Mucosa of stomach (tissue), 1 donor: ENCODE results near the gene BIN2.
"Not testable (repeated sequence)": the region's sequence is repeated elsewhere in the genome, so short reads cannot be mapped to it uniquely, and the experiment has no call there.

Source experiments
- H3K27me3 ChIP-seq: one replicate; pipeline ENCODE4 v1.7.0; 2013; ENCODE audit warnings: mild to moderate bottlenecking, low read length; ENCODE audit not compliant: control insufficient read depth, insufficient read depth
- H3K36me3 ChIP-seq: one replicate; pipeline ENCODE4 v1.7.0; 2013; ENCODE audit warnings: low read length; ENCODE audit not compliant: control insufficient read depth, insufficient read depth
- H3K4me1 ChIP-seq: one replicate; pipeline ENCODE4 v1.7.0; 2013; ENCODE audit warnings: mild to moderate bottlenecking, low read length; ENCODE audit not compliant: control insufficient read depth, insufficient read depth
- H3K4me3 ChIP-seq: one replicate; pipeline ENCODE4 v1.7.0; 2013; ENCODE audit warnings: low read length
- H3K9ac ChIP-seq: one replicate; pipeline ENCODE4 v1.7.0; 2013; ENCODE audit warnings: mild to moderate bottlenecking, low read length, moderate library complexity
- H3K9me3 ChIP-seq: one replicate; pipeline ENCODE4 v1.7.0; 2013; ENCODE audit warnings: mild to moderate bottlenecking, low read length, moderate library complexity; ENCODE audit not compliant: control insufficient read depth
- donor health status: Pancreatic carcinoma.

BIN2 gene

GRCh38 chr12:51264297-51264696, 59.7 kb downstream of the BIN2 start:
- no peak overlapping the region for H3K9ac ChIP-seq
- H3K4me1 ChIP-seq: peaks cover 6% of the 10 kb centered on the region
- H3K4me3 ChIP-seq: no peak overlapping the region
- H3K36me3 ChIP-seq: no peaks in the 10 kb centered on the region
- H3K27me3 ChIP-seq: no peaks in the 10 kb centered on the region
- no peaks in the 10 kb centered on the region for H3K9me3 ChIP-seq

DNA sequence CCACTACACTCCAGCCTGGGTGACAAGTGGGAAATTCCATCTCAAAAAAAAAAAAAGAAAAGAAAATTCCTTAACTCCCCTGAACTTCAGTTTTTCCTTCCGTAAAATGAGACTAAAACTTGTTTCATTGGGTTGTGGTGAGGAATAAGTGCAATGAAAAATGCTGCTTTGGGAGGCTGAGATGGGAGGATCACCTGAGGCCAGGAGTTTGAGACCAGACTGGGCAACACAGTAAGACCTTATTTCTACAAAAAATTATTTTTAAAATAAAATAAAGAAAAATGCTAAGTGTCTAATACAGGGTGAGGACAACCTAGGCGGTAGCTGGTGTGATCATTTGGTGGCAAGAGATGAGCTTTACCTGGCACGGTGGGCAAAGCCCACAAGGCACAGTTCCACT, 60.6 kb downstream of the BIN2 start:
- no peaks in the 10 kb centered on the region for H3K36me3 ChIP-seq
- H3K9me3 ChIP-seq: no peaks in the 10 kb centered on the region
- no peak overlapping the region for H3K9ac ChIP-seq
- H3K27me3 ChIP-seq: no peaks in the 10 kb centered on the region
- H3K4me3 ChIP-seq: no peak overlapping the region
- peaks cover 6% of the 10 kb centered on the region for H3K4me1 ChIP-seq

GRCh38 chr12:51262758-51263177, 61.2 kb downstream of the BIN2 start:
- H3K4me1 ChIP-seq: peaks cover 6% of the 10 kb centered on the region
- H3K9ac ChIP-seq: no peak overlapping the region
- no peak overlapping the region for H3K4me3 ChIP-seq
- H3K27me3 ChIP-seq: no peaks in the 10 kb centered on the region
- H3K9me3 ChIP-seq: no peaks in the 10 kb centered on the region
- H3K36me3 ChIP-seq: no peaks in the 10 kb centered on the region

DNA sequence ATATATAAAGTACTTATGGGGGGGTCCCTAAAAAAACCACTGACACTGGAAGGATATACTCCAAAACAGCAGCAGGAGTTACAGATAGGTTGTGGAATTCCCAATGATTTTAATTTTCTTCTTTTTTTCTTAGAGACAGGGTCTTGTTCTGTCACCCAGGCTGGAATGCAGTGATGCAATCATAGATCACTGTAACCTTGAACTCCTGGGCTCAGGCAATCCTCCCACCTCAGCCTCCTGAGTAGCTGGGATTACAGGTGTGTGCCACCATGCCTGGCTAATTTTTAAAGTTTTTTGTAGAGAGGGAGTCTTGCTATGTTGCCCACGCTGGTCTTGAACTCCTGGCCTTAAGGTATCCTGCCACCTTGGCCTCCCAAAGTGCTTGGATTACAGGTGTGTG, 64.4 kb downstream of the BIN2 start:
- H3K4me1 ChIP-seq, H3K9me3 ChIP-seq, H3K9ac ChIP-seq, H3K4me3 ChIP-seq, H3K36me3 ChIP-seq, H3K27me3 ChIP-seq: not testable (repeated sequence)

- Histone ChIP-seq H3K9ac (no peak overlapping the region), H3K36me3 (no peaks in the 10 kb centered on the region), H3K9me3 (no peaks in the 10 kb centered on the region), H3K4me1 (no peaks in the 10 kb centered on the region), H3K4me3 (no peak overlapping the region), H3K27me3 (no peaks in the 10 kb centered on the region)
Measured at GRCh38 chr12:51254536-51254935, 69.4 kb downstream of the BIN2 start.

- Histone ChIP-seq H3K9me3 (no peaks in the 10 kb centered on the region), H3K4me3 (no peak overlapping the region), H3K4me1 (no peaks in the 10 kb centered on the region), H3K9ac (no peak overlapping the region), H3K36me3 (no peaks in the 10 kb centered on the region), H3K27me3 (no peaks in the 10 kb centered on the region)
Measured at GRCh38 chr12:51253276-51253675, 70.7 kb downstream of the BIN2 start.

- no peaks in the 10 kb centered on the region for H3K9me3 ChIP-seq
- no peaks in the 10 kb centered on the region for H3K36me3 ChIP-seq
- H3K4me1 ChIP-seq: peaks cover 17% of the 10 kb centered on the region
- H3K9ac ChIP-seq: no peak overlapping the region
- no peak overlapping the region for H3K4me3 ChIP-seq
- no peaks in the 10 kb centered on the region for H3K27me3 ChIP-seq
Measured at GRCh38 chr12:51247523-51248206, 76.3 kb downstream of the BIN2 start.

DNA sequence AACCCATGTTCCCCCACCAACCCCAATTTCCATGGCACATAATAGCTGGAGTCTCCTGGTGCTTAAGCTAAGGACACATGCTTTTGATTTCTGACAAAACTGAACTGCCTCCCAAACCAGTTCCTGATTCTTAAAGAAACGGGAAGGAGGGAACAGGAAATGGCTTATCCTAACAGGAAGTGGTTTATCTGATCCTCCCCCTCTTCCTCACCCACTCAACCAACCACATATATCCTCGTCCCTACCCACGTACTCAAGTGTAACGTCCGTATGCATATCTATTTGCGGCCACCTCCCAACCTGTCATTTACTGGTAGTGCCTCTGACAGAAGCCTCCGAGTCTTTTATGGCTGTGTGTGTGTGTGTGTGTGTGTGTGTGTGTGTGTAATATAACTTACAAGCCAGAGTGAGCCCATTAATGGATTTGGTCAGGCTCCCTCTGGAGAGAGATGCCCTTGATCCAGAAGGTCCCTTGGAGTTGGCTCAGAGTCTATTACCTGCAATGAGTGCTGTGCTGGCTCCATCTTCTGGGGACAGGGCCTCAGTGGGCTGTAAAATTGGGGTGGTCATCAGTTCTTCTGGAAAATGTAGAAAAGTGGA, 77.6 kb downstream of the BIN2 start:
- Histone ChIP-seq H3K9me3 (no peaks in the 10 kb centered on the region), H3K9ac (no peak overlapping the region), H3K36me3 (no peaks in the 10 kb centered on the region), H3K4me3 (no peak overlapping the region), H3K27me3 (no peaks in the 10 kb centered on the region), H3K4me1 (peaks cover 17% of the 10 kb centered on the region)

DNA sequence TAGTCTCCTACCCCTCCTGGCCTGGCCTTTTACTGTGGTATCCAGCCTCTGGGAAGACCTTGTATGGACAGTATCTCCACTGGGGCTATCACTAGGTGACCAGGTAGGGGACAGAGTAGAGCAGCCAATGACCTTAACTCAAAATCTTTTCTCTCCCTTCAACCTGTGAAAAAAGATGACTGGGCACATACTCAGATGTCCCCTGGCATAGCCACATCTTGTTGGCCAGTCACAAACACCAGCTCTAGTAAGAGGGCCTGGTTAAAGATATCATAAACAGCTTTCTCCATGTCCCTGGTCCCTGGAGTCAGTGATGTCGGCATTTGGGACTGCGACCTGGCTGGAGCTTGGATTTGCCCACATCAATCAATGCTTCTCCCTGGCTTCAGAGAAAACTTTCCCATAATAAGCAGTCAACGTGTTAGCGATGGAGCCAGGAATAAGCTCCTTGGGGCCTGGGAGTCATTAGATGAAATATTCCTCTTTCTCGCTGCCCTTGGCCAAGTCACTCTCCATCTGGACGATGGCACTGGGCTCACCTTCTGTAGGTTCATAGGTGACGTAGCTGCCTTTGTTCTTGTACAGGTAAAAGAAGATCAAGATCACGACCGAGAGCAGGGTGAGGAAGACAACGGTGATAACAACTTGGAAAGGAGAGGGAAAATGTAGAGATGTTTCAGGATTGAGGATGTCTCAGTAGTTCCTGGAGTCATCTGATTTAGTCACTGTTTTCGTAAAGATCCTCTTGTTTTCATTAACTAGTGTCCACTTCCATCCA, 78.3 kb downstream of the BIN2 start:
- H3K4me3 ChIP-seq: no peak overlapping the region
- peaks cover 17% of the 10 kb centered on the region for H3K4me1 ChIP-seq
- no peak overlapping the region for H3K9ac ChIP-seq
- no peaks in the 10 kb centered on the region for H3K27me3 ChIP-seq
- H3K36me3 ChIP-seq: no peaks in the 10 kb centered on the region
- no peaks in the 10 kb centered on the region for H3K9me3 ChIP-seq

- Histone ChIP-seq H3K9me3 (no peaks in the 10 kb centered on the region), H3K36me3 (no peaks in the 10 kb centered on the region), H3K4me1 (peaks cover 17% of the 10 kb centered on the region), H3K9ac (no peak overlapping the region), H3K4me3 (no peak overlapping the region), H3K27me3 (no peaks in the 10 kb centered on the region)
Measured at GRCh38 chr12:51244269-51244668, 79.7 kb downstream of the BIN2 start.

GRCh38 chr12:51242876-51243275, 81.1 kb downstream of the BIN2 start:
- H3K4me1 ChIP-seq: peaks cover 15% of the 10 kb centered on the region
- no peaks in the 10 kb centered on the region for H3K36me3 ChIP-seq
- no peaks in the 10 kb centered on the region for H3K27me3 ChIP-seq
- no peak overlapping the region for H3K4me3 ChIP-seq
- H3K9me3 ChIP-seq: no peaks in the 10 kb centered on the region
- H3K9ac ChIP-seq: no peak overlapping the region

GRCh38 chr12:51242120-51242519, 81.9 kb downstream of the BIN2 start:
- Histone ChIP-seq H3K27me3 (no peaks in the 10 kb centered on the region), H3K4me3 (no peak overlapping the region), H3K36me3 (no peaks in the 10 kb centered on the region), H3K9me3 (no peaks in the 10 kb centered on the region), H3K9ac (no peak overlapping the region), H3K4me1 (peaks cover 8% of the 10 kb centered on the region)
